Measurements from ENCODE around the gene CXCL5. TPM values are rescaled to one million over a fixed set of nuclear protein-coding genes. Genes with fewer than 3 reads are reported as not detected.

Gene CXCL5
- total and polyA plus RNA-seq, 2 donors from 2014 or later, result 0.63 TPM; not detected in 1

DNA sequence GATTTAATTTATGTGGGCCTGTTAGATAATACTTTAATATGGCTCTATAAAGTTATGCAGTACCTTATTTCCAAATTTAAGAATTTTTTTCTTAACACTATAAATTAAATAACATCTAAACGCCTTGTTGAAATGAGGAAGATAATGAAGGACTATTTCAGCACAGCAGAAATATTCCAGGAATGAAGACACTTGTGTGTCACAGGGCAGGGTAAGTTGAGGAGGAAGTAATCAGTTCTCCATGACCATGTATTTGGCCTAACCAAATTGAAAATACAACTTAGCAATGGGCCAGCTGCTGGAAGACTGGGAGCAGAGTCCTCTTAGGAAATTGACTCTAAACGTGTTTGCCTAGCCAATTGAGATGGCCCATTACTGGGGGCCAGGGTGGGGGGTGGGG, 23.1 kb upstream of the CXCL5 start:
- no peaks in the 10 kb centered on the region for H3K9me3 ChIP-seq (ENCODE audit: control insufficient read depth in 2 of 3, insufficient read depth in 1 of 3, low read length in 3 of 3)
- no peaks in the 10 kb centered on the region for H3K36me3 ChIP-seq (ENCODE audit: control insufficient read depth in 2 of 3, insufficient read depth in 3 of 3, low read length in 3 of 3)
- H3K27ac ChIP-seq (ENCODE audit: low read depth in 2 of 2, low read length in 2 of 2), result no peak overlapping the region
- H3K4me3 ChIP-seq (ENCODE audit: low read length in 3 of 3), result no peak overlapping the region
- no peaks in the 10 kb centered on the region for H3K27me3 ChIP-seq (ENCODE audit: control insufficient read depth, insufficient read depth, low read length)
- intact Hi-C loops (cut with DNase I), result no loop called here
- DNase-seq, result no peak
- TF ChIP-seq, protein P1, sequence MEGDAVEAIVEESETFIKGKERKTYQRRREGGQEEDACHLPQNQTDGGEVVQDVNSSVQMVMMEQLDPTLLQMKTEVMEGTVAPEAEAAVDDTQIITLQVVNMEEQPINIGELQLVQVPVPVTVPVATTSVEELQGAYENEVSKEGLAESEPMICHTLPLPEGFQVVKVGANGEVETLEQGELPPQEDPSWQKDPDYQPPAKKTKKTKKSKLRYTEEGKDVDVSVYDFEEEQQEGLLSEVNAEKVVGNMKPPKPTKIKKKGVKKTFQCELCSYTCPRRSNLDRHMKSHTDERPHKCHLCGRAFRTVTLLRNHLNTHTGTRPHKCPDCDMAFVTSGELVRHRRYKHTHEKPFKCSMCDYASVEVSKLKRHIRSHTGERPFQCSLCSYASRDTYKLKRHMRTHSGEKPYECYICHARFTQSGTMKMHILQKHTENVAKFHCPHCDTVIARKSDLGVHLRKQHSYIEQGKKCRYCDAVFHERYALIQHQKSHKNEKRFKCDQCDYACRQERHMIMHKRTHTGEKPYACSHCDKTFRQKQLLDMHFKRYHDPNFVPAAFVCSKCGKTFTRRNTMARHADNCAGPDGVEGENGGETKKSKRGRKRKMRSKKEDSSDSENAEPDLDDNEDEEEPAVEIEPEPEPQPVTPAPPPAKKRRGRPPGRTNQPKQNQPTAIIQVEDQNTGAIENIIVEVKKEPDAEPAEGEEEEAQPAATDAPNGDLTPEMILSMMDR (IDR thresholded peaks at IDR 0.05; ENCODE audit: borderline replicate concordance, extremely low read depth, insufficient read depth), result no peak
- FAIRE-seq, result no peak
- H3K4me1 ChIP-seq (ENCODE audit: control insufficient read depth in 2 of 3, insufficient read depth in 2 of 3, low read depth in 1 of 3, low read length in 3 of 3), result no peaks in the 10 kb centered on the region
- no peak overlapping the region for H3K9ac ChIP-seq (ENCODE audit: low read length in 3 of 3)

DNA sequence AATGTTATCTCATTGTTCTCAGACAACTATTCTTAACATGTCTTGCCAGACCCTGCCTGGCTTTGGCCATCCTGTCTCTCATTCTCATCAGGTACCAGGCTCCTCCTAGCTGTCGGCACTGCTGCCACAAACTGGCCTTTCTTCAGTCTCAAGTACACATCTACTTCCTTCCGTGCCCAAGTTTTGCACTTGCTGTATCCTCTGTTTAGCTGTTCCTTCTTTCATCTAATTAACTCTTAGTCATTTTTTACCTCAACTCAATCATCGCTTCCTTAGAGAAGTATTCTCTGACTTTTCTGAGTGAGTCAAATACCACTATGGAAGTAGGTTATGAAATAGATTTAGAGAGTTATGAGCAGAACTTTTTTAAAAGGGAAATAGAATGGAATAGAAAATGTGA, 20.3 kb upstream of the CXCL5 start:
- DNase-seq, result no peak
- FAIRE-seq, result no peak
- no peak overlapping the region for H3K27ac ChIP-seq (ENCODE audit: low read depth in 2 of 2, low read length in 2 of 2)

DNA sequence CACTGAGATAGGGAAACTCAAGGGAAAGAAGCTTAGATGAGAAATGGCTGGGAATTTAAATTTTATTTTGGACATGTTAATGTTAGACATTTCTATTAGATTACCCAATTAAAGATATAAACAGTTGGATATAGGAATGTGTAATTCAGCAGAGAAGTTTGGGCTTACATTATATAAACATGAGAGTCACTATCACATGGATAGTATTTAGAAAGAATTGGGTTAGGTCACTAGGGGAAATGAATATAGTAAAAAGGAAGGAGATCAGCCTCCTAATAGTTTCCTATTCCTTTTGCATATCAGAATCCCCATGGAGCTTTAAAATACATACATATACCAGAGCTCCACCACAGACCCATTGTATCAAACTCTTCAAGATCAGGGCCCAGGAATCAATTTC, 19.6 kb upstream of the CXCL5 start:
- Histone ChIP-seq H3K9ac (ENCODE audit: low read length in 3 of 3) (no peak overlapping the region), H3K9me3 (ENCODE audit: control insufficient read depth in 2 of 3, insufficient read depth in 1 of 3, low read length in 3 of 3) (no peaks in the 10 kb centered on the region), H3K36me3 (ENCODE audit: control insufficient read depth in 2 of 3, insufficient read depth in 3 of 3, low read length in 3 of 3) (no peaks in the 10 kb centered on the region), H3K27me3 (ENCODE audit: control insufficient read depth, insufficient read depth, low read length) (no peaks in the 10 kb centered on the region), H3K27ac (ENCODE audit: low read depth in 2 of 2, low read length in 2 of 2) (no peak overlapping the region), H3K4me1 (ENCODE audit: control insufficient read depth in 2 of 3, insufficient read depth in 2 of 3, low read depth in 1 of 3, low read length in 3 of 3) (no peaks in the 10 kb centered on the region), H3K4me3 (ENCODE audit: low read length in 3 of 3) (no peak overlapping the region)
- FAIRE-seq, result no peak
- TF ChIP-seq, protein P1 (IDR thresholded peaks at IDR 0.05; ENCODE audit: borderline replicate concordance, extremely low read depth, insufficient read depth), result no peak
- intact Hi-C loops (cut with DNase I), result no loop called here
- DNase-seq, result no peak

More for the DNA sequence above, 20.3 kb upstream of the CXCL5 start:
- Histone ChIP-seq H3K4me1 (ENCODE audit: control insufficient read depth in 2 of 3, insufficient read depth in 2 of 3, low read depth in 1 of 3, low read length in 3 of 3) (no peaks in the 10 kb centered on the region), H3K4me3 (ENCODE audit: low read length in 3 of 3) (no peak overlapping the region), H3K9me3 (ENCODE audit: control insufficient read depth in 2 of 3, insufficient read depth in 1 of 3, low read length in 3 of 3) (no peaks in the 10 kb centered on the region), H3K36me3 (ENCODE audit: control insufficient read depth in 2 of 3, insufficient read depth in 3 of 3, low read length in 3 of 3) (no peaks in the 10 kb centered on the region), H3K9ac (ENCODE audit: low read length in 3 of 3) (no peak overlapping the region), H3K27me3 (ENCODE audit: control insufficient read depth, insufficient read depth, low read length) (no peaks in the 10 kb centered on the region)
- TF ChIP-seq, protein P1 (IDR thresholded peaks at IDR 0.05; ENCODE audit: borderline replicate concordance, extremely low read depth, insufficient read depth), result no peak
- intact Hi-C loops (cut with DNase I), result no loop called here

DNA sequence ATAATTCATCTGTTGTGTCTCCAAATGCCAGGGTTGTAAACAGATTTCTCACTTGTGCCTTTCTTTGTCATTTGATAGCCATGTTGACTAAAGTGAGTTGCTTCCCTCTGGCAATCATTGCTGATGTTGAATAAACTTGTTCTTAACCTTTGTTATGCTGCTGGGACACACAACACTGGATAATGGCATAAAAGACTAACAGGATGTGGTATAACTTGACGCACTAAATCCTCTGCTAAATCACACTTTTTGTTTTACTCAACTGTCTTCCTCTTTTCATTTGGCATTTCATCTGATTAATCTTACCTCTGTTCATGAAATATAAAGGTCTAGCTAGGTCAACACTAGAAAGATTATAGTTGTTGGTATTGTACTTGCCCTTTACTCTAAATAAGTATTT, 17.6 kb upstream of the CXCL5 start:
- TF ChIP-seq, protein P1 (IDR thresholded peaks at IDR 0.05; ENCODE audit: borderline replicate concordance, extremely low read depth, insufficient read depth), result no peak
- Histone ChIP-seq H3K27me3 (ENCODE audit: control insufficient read depth, insufficient read depth, low read length) (no peaks in the 10 kb centered on the region), H3K4me3 (ENCODE audit: low read length in 3 of 3) (no peak overlapping the region), H3K36me3 (ENCODE audit: control insufficient read depth in 2 of 3, insufficient read depth in 3 of 3, low read length in 3 of 3) (no peaks in the 10 kb centered on the region), H3K9me3 (ENCODE audit: control insufficient read depth in 2 of 3, insufficient read depth in 1 of 3, low read length in 3 of 3) (no peaks in the 10 kb centered on the region), H3K9ac (ENCODE audit: low read length in 3 of 3) (no peak overlapping the region), H3K4me1 (ENCODE audit: control insufficient read depth in 2 of 3, insufficient read depth in 2 of 3, low read depth in 1 of 3, low read length in 3 of 3) (no peaks in the 10 kb centered on the region), H3K27ac (ENCODE audit: low read depth in 2 of 2, low read length in 2 of 2) (no peak overlapping the region)
- DNase-seq, result no peak
- intact Hi-C loops (cut with DNase I), result no loop called here
- no peak for FAIRE-seq
